NCI-H187 treated with DMSO at 0.1 percent for 48 hours (cell line): Measurements from ENCODE around the gene MCM8.

Experiments used
- DNase-seq: peaks from one replicate; lab custom pipeline; 2025; lab: John Stamatoyannopoulos, UW

MCM8 gene

GRCh38 chr20:5947276-5947675 lies 3.2 kb upstream of the MCM8 start:
- no peak for DNase-seq

GRCh38 chr20:5949943-5950270 lies 545 bp upstream of the MCM8 start:
- DNase-seq: no peak

DNA sequence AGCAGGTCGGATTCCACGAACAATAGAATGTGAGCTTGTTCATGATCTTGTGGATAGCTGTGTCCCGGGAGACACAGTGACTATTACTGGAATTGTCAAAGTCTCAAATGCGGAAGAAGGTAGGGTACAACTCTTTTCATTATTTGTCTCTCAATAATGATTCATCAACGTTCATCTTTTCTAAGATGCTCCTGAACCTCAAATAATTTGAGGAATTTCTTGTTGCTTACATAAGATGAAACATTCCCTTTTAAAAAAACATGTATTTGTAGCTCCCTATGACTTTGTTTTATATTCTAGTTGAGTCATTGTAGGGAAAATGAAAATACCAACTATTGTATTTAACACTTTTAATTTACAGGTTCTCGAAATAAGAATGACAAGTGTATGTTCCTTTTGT lies 17.0 kb downstream of the MCM8 start:
- no peak for DNase-seq

- no peak for DNase-seq
Measured at GRCh38 chr20:5968462-5968861, 18.0 kb downstream of the MCM8 start.

GRCh38 chr20:5969348-5969935 lies 19.0 kb downstream of the MCM8 start:
- DNase-seq: no peak

DNA sequence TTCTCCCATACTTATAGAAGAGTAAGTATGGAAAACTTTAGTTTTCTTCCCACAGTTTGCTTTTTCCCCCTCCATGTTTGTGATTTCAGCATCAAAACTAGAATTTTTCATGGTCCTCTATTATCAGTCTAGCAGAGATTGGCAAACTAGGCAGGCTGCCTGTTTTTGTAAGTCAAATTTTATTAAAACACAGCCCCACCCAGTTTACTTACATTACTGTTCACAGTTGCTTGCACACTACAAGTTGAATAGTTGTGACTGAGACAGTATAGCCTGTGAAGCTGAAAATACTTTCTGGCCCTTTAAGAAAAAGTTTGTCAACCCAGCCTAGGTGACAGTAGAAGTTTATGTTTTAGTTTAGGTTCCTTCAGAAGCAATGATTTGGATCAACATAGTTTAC lies 19.5 kb downstream of the MCM8 start:
- DNase-seq: no peak

DNA sequence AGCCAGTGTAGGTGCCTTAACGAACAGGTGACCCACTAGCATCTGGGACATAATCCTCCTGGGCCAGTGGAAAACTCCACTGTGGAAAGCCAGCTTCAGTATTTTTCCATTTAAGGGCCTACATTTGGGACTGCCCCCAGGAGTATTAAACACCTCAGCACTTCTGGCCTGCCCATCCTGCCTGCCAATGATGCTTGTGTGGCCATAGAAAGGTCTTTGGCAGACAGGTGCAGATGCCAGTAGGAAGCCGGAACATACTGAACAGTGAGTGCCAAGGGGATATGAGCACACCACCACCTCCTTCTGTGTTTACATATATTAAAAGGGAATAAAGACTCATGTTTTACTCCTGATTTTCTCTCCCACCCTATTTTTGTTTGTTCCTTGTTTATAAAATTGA lies 19.9 kb downstream of the MCM8 start:
- no peak for DNase-seq

DNA sequence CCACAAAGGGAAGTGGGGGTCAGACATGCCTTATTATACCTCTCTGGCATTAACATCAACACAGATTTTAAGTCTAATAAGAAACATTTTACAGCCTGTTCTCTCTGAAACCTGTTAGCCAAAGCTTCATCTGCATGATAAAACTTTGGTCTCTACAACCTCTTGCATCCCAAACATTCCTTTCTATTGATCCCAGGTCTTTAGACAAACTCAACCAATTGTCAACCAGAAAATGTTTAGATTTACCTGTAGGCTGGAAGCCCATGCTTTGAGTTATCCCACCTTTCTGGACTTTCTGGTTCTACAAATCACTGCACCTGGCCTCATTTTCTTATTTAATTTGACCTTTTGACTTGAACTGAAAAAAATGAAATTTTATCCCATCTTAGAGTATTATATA lies 20.8 kb downstream of the MCM8 start:
- DNase-seq: no peak

DNA sequence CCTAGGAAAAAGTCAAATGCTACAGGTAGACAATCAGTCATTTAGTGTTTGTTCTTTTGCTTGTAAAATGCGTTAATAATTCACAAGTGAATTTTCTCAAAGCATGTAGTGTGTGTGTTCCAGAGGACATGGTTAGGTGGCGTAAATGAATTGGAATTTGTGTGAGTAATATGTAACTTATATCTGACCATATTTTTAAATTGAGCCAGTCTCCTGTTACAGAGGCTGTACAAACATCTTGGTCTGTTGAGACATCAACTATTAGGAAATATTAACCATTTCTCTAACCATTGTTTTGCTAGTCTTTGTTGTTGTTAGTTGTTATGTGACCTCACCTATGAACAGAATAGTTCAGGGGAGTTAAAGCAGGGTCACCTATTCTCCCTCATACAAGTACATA lies 22.7 kb downstream of the MCM8 start:
- DNase-seq: no peak

DNA sequence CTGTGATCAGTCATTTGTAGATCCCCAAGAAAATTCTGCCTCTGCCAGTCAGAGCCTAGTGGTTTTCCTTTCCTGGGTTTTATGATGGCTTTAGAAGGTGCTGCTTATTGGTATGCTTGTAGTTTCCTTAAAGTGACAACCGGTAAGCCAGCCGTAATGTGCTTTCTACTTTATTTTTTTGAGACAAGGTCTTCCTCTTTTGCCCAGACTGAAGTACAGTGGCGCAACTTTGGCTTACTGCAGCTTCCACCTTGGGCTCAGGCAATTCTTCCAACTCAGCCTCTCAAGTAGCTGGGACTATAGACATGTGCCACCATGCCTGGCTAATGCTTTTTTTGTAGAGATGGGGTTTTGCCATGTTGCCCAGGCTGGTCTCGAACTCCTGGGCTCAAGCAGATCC lies 23.5 kb downstream of the MCM8 start:
- no peak for DNase-seq

- DNase-seq: no peak
Measured at GRCh38 chr20:5974531-5974930, 24.1 kb downstream of the MCM8 start.

DNA sequence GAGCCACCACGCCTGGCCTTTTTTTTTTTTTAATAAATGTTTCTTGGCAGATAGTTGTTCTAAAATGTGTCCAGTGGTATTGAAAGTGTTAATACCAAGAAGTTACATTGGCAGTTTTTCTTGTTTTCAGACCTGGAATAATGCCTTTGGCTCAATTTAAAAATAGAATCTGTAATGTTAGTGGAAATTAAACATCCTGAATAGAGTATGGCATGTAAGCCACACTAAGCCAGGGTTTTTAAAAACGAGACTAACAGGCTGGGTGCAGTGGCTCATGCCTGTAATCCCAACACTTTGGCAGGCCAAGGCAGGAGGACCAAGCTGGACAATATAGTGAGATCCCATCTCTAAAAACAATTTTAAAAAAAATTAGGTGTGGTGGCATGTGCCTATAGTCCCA lies 25.3 kb downstream of the MCM8 start:
- DNase-seq: no peak

DNA sequence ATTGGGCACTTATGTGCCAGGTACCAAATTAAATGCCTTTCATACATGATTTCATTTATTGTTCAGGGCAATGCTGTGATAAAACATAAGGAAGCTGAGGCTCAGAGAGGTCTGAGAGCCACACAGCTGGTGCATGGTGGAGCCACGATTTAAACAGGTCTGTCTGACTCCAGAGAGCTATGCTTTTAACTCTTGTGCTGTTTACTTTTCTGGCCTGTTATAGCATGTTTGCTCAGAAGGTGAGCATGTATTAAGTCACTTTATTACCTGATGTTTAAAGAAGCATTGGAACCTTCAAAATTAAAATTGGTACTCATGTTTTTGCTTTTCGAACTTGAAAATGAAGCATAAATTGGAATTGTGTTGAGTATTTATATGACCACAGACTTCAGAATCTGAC lies 26.8 kb downstream of the MCM8 start:
- DNase-seq: no peak

DNA sequence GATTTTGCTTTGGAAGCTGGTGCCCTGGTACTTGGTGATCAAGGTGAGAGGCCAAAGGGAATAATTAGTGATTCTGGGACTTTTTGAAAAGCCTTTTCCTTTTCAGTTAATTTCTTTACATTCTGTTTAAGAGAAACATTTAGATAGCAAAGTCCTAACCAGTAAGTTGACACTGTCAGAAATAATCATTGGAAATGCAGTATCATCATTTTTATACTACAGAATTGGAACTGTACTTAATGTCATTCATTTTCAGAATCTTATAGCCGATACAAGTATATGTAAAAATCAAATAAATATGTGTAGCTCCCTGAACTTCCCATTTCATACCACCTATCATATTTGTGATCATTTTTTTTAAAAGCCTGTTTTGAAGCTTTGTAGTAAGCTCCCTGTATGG lies 27.5 kb downstream of the MCM8 start:
- DNase-seq: no peak

- no peak for DNase-seq
Measured at GRCh38 chr20:5979801-5980200, 29.3 kb downstream of the MCM8 start.

DNA sequence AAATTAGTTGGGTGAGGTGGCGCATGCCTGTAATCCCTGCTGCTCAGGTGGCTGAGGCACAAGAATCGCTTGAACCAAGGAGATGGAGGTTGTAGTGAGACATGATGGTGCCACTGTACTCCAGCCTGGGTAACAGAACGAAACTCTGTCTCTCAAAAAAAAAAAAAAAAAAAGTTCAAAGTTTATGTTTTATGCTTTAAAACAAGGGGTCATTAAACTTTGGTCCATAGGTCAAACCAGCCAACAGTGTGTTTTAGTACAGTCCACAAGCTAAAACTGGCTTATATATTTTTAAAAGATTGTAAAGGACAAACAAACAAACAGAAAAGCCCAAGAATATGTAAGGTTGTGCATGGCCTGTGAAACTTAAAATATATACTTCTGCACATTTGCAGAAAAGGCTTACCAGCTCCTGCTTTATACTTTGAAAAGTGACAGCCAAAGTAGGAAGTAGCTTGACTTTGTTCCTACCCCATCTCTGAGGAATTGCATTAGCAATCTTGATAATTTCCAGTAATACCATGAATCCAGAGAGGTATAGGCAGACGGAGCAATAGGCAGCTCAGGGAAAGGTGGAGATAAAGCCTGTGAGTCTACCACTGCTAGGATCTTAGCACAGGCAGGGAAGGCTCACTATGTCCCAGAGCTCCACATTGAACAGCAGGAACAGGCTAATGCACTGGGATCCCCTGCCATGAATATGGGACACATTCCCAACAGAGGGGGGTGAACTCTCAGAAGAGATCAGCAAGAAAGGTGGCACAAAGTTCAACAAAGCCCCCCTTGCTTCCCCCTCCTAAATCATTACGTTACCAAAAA lies 30.5 kb downstream of the MCM8 start:
- DNase-seq: no peak

- no peak for DNase-seq
Measured at GRCh38 chr20:5987383-5987782, 36.9 kb downstream of the MCM8 start.

DNA sequence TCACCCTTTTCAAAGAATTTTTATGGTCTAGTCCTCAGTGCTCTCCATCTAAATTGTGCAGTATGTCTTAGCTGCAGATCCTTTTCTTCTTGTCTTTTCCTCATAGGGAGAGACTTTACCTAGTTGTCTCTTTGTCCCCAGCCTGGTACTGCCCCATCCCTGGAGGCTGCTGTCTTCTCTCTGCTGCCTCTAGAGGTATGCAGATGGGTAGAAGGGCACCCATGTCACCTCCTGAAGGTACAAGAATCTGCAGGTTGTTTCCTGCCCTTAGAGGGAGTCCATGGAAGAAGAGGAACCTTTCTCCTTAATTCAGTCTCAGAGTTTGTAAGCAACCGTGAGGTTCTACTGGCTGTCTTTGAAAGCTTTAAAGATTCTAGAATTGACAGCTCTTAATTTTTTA lies 39.1 kb downstream of the MCM8 start:
- DNase-seq: no peak

- no peak for DNase-seq
Measured at GRCh38 chr20:5990946-5991345, 40.5 kb downstream of the MCM8 start.

DNA sequence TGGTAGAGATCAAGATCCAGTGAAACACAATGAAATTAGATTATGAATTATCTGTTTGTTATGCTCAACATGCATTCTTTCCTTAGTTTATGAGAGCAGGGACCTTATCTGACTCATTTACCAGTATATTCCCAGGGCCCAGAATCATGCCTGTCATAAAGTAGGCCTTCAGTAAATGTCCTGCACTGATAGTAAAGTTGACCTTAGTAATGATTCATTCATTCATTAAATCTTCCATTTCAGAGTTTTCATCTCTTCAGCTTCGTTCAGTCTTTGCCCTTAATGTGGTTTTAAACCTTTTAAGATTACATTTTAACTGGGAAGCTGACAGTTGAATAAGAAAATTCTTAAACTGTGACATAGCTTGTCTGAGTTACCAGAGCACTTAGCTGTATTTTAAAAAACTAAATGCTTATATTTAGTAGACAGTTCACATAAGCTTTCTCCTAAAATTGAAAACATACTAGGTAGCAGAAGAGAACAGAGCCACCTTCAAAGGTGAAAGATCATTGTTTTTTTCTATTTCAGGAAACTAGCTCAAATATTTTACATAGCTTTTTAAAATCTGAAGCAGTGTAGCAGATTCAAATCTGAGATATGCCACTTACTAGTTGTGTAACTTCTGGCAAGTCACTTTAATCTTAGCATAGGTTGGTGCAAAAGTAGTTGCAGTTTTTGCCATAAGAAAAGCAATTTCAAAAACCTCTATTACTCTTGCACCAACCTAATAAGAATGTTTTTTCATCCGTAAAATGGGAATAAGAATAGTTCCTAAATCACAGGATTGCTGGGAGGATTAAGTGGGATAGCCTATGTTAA lies 41.4 kb downstream of the MCM8 start:
- DNase-seq: no peak

GRCh38 chr20:5996765-5997164 lies 46.3 kb downstream of the MCM8 start:
- DNase-seq: no peak

DNA sequence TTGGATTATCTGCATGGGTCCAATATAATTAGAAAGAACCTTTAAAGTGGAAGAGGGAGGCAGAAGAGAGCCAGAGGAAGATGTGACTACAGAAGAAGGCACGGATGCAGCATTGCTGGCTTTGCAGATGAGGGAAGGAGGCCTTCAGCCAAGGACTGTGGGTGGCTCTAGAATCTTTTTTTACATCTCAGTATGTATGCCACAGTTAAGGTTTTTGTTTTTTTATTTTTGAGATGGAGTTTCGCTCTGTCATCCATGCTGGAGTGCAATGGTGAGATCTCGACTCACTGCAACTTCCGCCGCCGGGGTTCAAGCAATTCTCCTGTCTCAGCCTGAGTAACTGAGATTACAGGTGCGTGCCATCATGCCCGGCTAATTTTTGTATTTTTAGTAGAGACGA lies 49.3 kb downstream of the MCM8 start:
- DNase-seq: no peak

DNA sequence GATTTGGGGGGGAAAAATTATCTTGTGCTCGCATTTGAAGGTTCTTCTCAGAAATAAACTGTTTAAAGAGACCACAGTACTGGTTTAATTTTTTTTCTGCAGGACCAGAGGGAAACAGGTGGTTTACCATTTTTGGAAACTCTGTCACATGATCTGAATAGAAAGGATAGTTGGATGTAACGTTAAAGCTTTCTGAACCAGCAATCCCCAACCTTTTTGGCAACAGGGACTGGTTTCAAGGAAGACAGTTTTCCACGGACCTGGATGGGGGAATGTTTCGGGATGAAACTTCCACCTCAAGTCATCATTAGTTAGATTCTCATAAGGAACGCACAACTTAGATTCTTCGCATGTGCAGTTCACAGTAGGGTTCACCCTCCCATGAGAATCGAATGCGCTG lies 50.4 kb downstream of the MCM8 start:
- no peak for DNase-seq
